ENCODE results near the gene IMPDH1.

DNA sequence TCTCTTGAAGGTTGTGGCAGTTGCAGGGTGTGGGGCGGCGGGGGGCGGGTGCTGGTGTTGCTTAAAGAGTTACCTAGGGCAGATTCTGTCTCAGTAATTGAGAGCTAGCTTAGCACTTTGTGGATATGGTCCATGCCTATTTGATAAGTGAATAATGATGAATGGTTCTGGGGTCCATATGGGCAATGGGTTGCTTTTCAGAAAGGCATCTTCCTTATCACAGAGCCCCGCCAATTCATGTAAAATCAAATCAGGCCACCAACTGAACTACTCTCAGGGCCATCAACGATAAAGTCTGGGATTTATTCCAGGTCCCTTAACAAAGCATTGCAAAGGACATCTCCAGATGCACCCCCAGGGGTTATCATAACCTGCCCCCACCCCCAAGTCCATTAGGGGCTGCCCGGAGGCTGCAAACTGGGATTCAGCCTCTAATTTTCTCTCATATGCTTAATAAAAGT, 46.5 kb downstream of the IMPDH1 start:
- TF ChIP-seq, protein P1, sequence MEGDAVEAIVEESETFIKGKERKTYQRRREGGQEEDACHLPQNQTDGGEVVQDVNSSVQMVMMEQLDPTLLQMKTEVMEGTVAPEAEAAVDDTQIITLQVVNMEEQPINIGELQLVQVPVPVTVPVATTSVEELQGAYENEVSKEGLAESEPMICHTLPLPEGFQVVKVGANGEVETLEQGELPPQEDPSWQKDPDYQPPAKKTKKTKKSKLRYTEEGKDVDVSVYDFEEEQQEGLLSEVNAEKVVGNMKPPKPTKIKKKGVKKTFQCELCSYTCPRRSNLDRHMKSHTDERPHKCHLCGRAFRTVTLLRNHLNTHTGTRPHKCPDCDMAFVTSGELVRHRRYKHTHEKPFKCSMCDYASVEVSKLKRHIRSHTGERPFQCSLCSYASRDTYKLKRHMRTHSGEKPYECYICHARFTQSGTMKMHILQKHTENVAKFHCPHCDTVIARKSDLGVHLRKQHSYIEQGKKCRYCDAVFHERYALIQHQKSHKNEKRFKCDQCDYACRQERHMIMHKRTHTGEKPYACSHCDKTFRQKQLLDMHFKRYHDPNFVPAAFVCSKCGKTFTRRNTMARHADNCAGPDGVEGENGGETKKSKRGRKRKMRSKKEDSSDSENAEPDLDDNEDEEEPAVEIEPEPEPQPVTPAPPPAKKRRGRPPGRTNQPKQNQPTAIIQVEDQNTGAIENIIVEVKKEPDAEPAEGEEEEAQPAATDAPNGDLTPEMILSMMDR (IDR thresholded peaks at IDR 0.05): no peak
- TF ChIP-seq POLR2A (IDR thresholded peaks at IDR 0.05): no peak
- no peak for TF ChIP-seq POLR2AphosphoS5 (IDR thresholded peaks at IDR 0.05)
